NCI-H2081 treated with DMSO at 0.1 percent for 48 hours (cell line): ENCODE measurements around the gene FAR1.

Source experiments
- DNase-seq: peaks from one replicate; lab custom pipeline; 2025; lab: John Stamatoyannopoulos, UW

The FAR1 gene

GRCh38 chr11:13672576-13673210 is 4.2 kb downstream of the FAR1 start:
- no peak for DNase-seq

GRCh38 chr11:13674799-13675509 is 6.5 kb downstream of the FAR1 start:
- DNase-seq, result no peak

GRCh38 chr11:13676576-13676975 is 8.1 kb downstream of the FAR1 start:
- no peak for DNase-seq

- no peak for DNase-seq
Measured at GRCh38 chr11:13679768-13680167, 11.3 kb downstream of the FAR1 start.

- no peak for DNase-seq
Measured at GRCh38 chr11:13680501-13681264, 12.2 kb downstream of the FAR1 start.

GRCh38 chr11:13681446-13681845 is 13.0 kb downstream of the FAR1 start:
- no peak for DNase-seq

- DNase-seq, result no peak
Measured at GRCh38 chr11:13682212-13682611, 13.7 kb downstream of the FAR1 start.

GRCh38 chr11:13685461-13686108 is 17.1 kb downstream of the FAR1 start:
- no peak for DNase-seq

GRCh38 chr11:13686776-13687175 is 18.3 kb downstream of the FAR1 start:
- no peak for DNase-seq

GRCh38 chr11:13687271-13687670 is 18.8 kb downstream of the FAR1 start:
- no peak for DNase-seq

- no peak for DNase-seq
Measured at GRCh38 chr11:13691286-13691899, 22.9 kb downstream of the FAR1 start.

- DNase-seq, result no peak
Measured at GRCh38 chr11:13692172-13692571, 23.7 kb downstream of the FAR1 start.

- no peak for DNase-seq
Measured at GRCh38 chr11:13694115-13694514, 25.6 kb downstream of the FAR1 start.

GRCh38 chr11:13695886-13696285 is 27.4 kb downstream of the FAR1 start:
- DNase-seq, result no peak

GRCh38 chr11:13697710-13698109 is 29.2 kb downstream of the FAR1 start:
- DNase-seq, result no peak

GRCh38 chr11:13698132-13698531 is 29.7 kb downstream of the FAR1 start:
- DNase-seq, result no peak

- no peak for DNase-seq
Measured at GRCh38 chr11:13699041-13699440, 30.6 kb downstream of the FAR1 start.

- DNase-seq, result no peak
Measured at GRCh38 chr11:13699870-13700269, 31.4 kb downstream of the FAR1 start.

- DNase-seq, result no peak
Measured at GRCh38 chr11:13701506-13701905, 33.0 kb downstream of the FAR1 start.

- DNase-seq, result no peak
Measured at GRCh38 chr11:13702071-13702470, 33.6 kb downstream of the FAR1 start.

GRCh38 chr11:13705710-13706109 is 37.2 kb downstream of the FAR1 start:
- no peak for DNase-seq

GRCh38 chr11:13713982-13714381 is 45.5 kb downstream of the FAR1 start:
- no peak for DNase-seq
